ENCODE results near the gene UCN2.

- TF ChIP-seq CTCF (conservative IDR thresholded peaks at IDR 0.05; ENCODE audit: low read length) (no peak), EZH2phosphoT487 (IDR thresholded peaks at IDR 0.05; ENCODE audit: borderline replicate concordance, low read depth, low read length) (no peak)
These were observed 38.0 kb upstream of the UCN2 start for GRCh38 chr3:48601622-48601994.

Measured in OCI-LY7 (cell line).